B cell (primary cell): ENCODE data around the gene TTLL11. TPM values are rescaled to one million over a fixed set of nuclear protein-coding genes. Genes with fewer than 3 reads are reported as not detected.

Experiments used
- ATAC-seq: fragments of 200-7000 bp; cut with Tn5 transposase; one replicate; pipeline ENCODE4 v1.10.0; 2021; ENCODE audit warnings: low read depth, mild to moderate bottlenecking, moderate number of reproducible peaks, moderate library complexity
- CTCF ChIA-PET: fragments of 350-600 bp; sonication (Branson Sonifier 250); formaldehyde crosslinking; loops from one replicate; lab custom pipeline; 2021; ENCODE audit warnings: antibody characterized with exemption, inconsistent platforms; lab: Charles Lee
- POLR2A ChIA-PET: fragments of 350-600 bp; sonication (Branson Sonifier 250); formaldehyde crosslinking; loops from one replicate; lab custom pipeline; 2021; ENCODE audit warnings: antibody characterized with exemption; lab: Charles Lee
- DNase-seq: peaks from one replicate; pipeline ENCODE4 v3.0.0; 2013
- H2AFZ ChIP-seq: 2 replicates; pipeline ENCODE4 v1.6.1; 2012; ENCODE audit warnings: mild to moderate bottlenecking, low read depth, low read length; ENCODE audit not compliant: insufficient read depth, poor library complexity, severe bottlenecking
- H3K27ac ChIP-seq, 2 donors: 1 replicate in 1 of 2; 2 replicates in 1 of 2; pipeline ENCODE4 v1.5.1; 2012 to 2013; ENCODE audit warnings: low read length in 2 of 2, mild to moderate bottlenecking in 2 of 2, moderate library complexity in 1 of 2
- H3K27me3 ChIP-seq, 4 experiments: fragments of 200-600 bp in 1 of 4; sonication (generic) in 1 of 4; replicated peaks in 1 of 4; 1 replicate in 2 of 4; 2 replicates in 2 of 4; pipeline versions ENCODE4 v1.6.1 to v1.7.0; 2013 to 2016; ENCODE audit warnings: low read length in 3 of 4, mild to moderate bottlenecking in 2 of 4, mixed read lengths in 1 of 4, moderate library complexity in 1 of 4; ENCODE audit not compliant: insufficient read depth in 4 of 4, control insufficient read depth in 3 of 4; ENCODE audit errors: control extremely low read depth in 1 of 4
- H3K36me3 ChIP-seq, 2 experiments: replicated peaks in 1 of 2; 1 replicate in 1 of 2; 2 replicates in 1 of 2; pipeline versions ENCODE4 v1.6.1 to v1.7.1; 2013; ENCODE audit warnings: low read length in 1 of 2; ENCODE audit not compliant: insufficient read depth in 2 of 2, control insufficient read depth in 1 of 2; ENCODE audit errors: control extremely low read depth in 1 of 2, extremely low read depth in 1 of 2
- H3K4me1 ChIP-seq, 2 donors: fragments of 200-600 bp in 1 of 2; sonication (generic) in 1 of 2; 1 replicate in 1 of 2; 2 replicates in 1 of 2; pipeline versions ENCODE4 v1.5.1 to v1.6.1; 2013 to 2017; ENCODE audit warnings: low read length in 2 of 2; ENCODE audit not compliant: control insufficient read depth in 2 of 2, insufficient read depth in 2 of 2
- H3K4me2 ChIP-seq: replicated peaks from 2 replicates; pipeline ENCODE3; 2012; ENCODE audit warnings: mild to moderate bottlenecking, low read depth, low read length; ENCODE audit not compliant: poor library complexity, severe bottlenecking
- H3K4me3 ChIP-seq, 5 experiments: fragments of 200-600 bp in 1 of 5; sonication (generic) in 1 of 5; 1 replicate in 3 of 5; 2 replicates in 2 of 5; pipeline versions ENCODE4 v1.5.1 to v1.7.0; 2011 to 2016; ENCODE audit warnings: low read length in 4 of 5, mild to moderate bottlenecking in 4 of 5, low read depth in 2 of 5, control low read depth in 1 of 5, moderate library complexity in 1 of 5; ENCODE audit not compliant: insufficient read depth in 1 of 5; ENCODE audit errors: control extremely low read depth in 1 of 5, extremely low read depth in 1 of 5
- H3K79me2 ChIP-seq: fragments of 200-600 bp; sonication (generic); one replicate; pipeline ENCODE4 v1.6.0; 2016; ENCODE audit warnings: low read length; ENCODE audit not compliant: control insufficient read depth, insufficient read depth
- H3K9ac ChIP-seq: fragments of 200-600 bp; sonication (generic); 2 replicates; pipeline ENCODE4 v1.6.1; 2017; ENCODE audit warnings: mild to moderate bottlenecking, low read length, moderate library complexity
- H3K9me3 ChIP-seq, 3 donors: one replicate each; pipeline versions ENCODE4 v1.6.1 to v1.7.1; 2013; ENCODE audit warnings: low read length in 2 of 3; ENCODE audit not compliant: control insufficient read depth in 2 of 3, insufficient read depth in 1 of 3; ENCODE audit errors: control extremely low read depth in 1 of 3
- H4K20me1 ChIP-seq: 2 replicates; pipeline ENCODE4 v1.6.0; 2012; ENCODE audit warnings: mild to moderate bottlenecking, low read length; ENCODE audit not compliant: insufficient read depth, control insufficient read depth, poor library complexity, severe bottlenecking
- H3K27ac Mint-ChIP-seq: one replicate; pipeline ENCODE4 v1.8.0; 2021; ENCODE audit warnings: mixed read lengths
- H3K27me3 Mint-ChIP-seq: one replicate; pipeline ENCODE4 v1.8.0; 2021; ENCODE audit warnings: mixed read lengths
- H3K4me1 Mint-ChIP-seq: one replicate; pipeline ENCODE4 v1.8.0; 2021; ENCODE audit warnings: mixed read lengths
- H3K4me3 Mint-ChIP-seq: one replicate; pipeline ENCODE4 v1.8.0; 2021; ENCODE audit warnings: mixed read lengths
- H3K9me3 Mint-ChIP-seq: one replicate; pipeline ENCODE4 v1.8.0; 2022; ENCODE audit warnings: mixed read lengths; ENCODE audit not compliant: insufficient read depth
- CTCF ChIP-seq: fragments of 200-600 bp; IDR thresholded peaks from one replicate; pipeline ENCODE4 v1.8.0; 2022; ENCODE audit warnings: antibody characterized with exemption, mild to moderate bottlenecking
- EZH2 ChIP-seq: IDR thresholded peaks from 2 replicates; pipeline ENCODE4 v1.6.1; 2012; ENCODE audit warnings: borderline replicate concordance, low read depth, mild to moderate bottlenecking, moderate library complexity, low read length; ENCODE audit not compliant: insufficient read depth, poor library complexity, severe bottlenecking
- WGBS: methylation state at CpG from one replicate; pipeline ENCODE4 v1.1.5; 2013; ENCODE audit warnings: missing lambda C conversion rate; ENCODE audit not compliant: insufficient coverage; 5-methylcytosine and 5-hydroxymethylcytosine counted together
- intact Hi-C: fragments of 100-400 bp; cut with micrococcal nuclease; formaldehyde crosslinking; loops from one replicate; pipeline ENCODE4 v1.10.0; 2022
- polyA plus RNA-seq: library from polyadenylated mRNA; depleted of rRNA; stranded (reverse); fragments of >200 nt; gene quantifications from 2 replicates; pipeline ENCODE4 v1.2.3, GENCODE V29; 2012
- total RNA-seq, 2 donors: library from RNA; stranded (reverse); fragments of 120-200 nt in 1 of 2; gene quantifications; 1 replicate in 1 of 2; 2 replicates in 1 of 2; pipeline versions ENCODE4 v1.2.3 to v1.2.4, GENCODE V29; 2013 to 2022

The TTLL11 gene
- total and polyA plus RNA-seq, 2 donors (not counting 1 experiment from before 2014, with no cell fraction given) = 3.6 to 3.8 TPM

GRCh38 chr9:121876255-121876654, 216.9 kb downstream of the TTLL11 start:
- H3K4me3 ChIP-seq = no peak overlapping the region
- Mint-ChIP-seq H3K9me3 (no peaks in the 10 kb centered on the region), H3K4me1 (no peaks in the 10 kb centered on the region), H3K27me3 (no peaks in the 10 kb centered on the region), H3K27ac (no peak overlapping the region), H3K4me3 (no peak overlapping the region)
- H3K27ac ChIP-seq = no peak overlapping the region
- H3K4me1 ChIP-seq = no peaks in the 10 kb centered on the region
- no peak overlapping the region for H3K9ac ChIP-seq
- DNase-seq (no peak), ATAC-seq (no peak)
- H4K20me1 ChIP-seq = no peaks in the 10 kb centered on the region
- H2AFZ ChIP-seq = no peak overlapping the region
- no peaks in the 10 kb centered on the region for H3K79me2 ChIP-seq
- POLR2A ChIA-PET = no interaction called here
- intact Hi-C loops = no loop called here
- no peaks in the 10 kb centered on the region for H3K36me3 ChIP-seq
- CTCF ChIA-PET = no interaction called here
- TF ChIP-seq EZH2 (no peak), CTCF (no peak)
- 100% methylated on average over 1 of the region's 2 CpGs for WGBS
- no peaks in the 10 kb centered on the region for H3K27me3 ChIP-seq
- no peak overlapping the region for H3K4me2 ChIP-seq
- no peaks in the 10 kb centered on the region for H3K9me3 ChIP-seq

GRCh38 chr9:121874524-121874923, 218.6 kb downstream of the TTLL11 start:
- POLR2A ChIA-PET = no interaction called here

More at GRCh38 chr9:121874524-121874923, 218.6 kb downstream of the TTLL11 start:
- no peak overlapping the region for H3K27ac ChIP-seq
- no peak for TF ChIP-seq CTCF
- TF ChIP-seq EZH2 = no peak
- Mint-ChIP-seq H3K27me3 (no peaks in the 10 kb centered on the region), H3K9me3 (no peaks in the 10 kb centered on the region), H3K4me1 (no peaks in the 10 kb centered on the region), H3K4me3 (no peak overlapping the region), H3K27ac (no peak overlapping the region)
- no peaks in the 10 kb centered on the region for H3K36me3 ChIP-seq
- no peak overlapping the region for H3K9ac ChIP-seq
- no peaks in the 10 kb centered on the region for H3K4me1 ChIP-seq
- no peak for DNase-seq
- H3K4me3 ChIP-seq = no peak overlapping the region
- no peaks in the 10 kb centered on the region for H4K20me1 ChIP-seq
- intact Hi-C loops = no loop called here
- no peak overlapping the region for H3K4me2 ChIP-seq
- no peaks in the 10 kb centered on the region for H3K27me3 ChIP-seq
- no peak for ATAC-seq
- H3K9me3 ChIP-seq = no peaks in the 10 kb centered on the region
- no peak overlapping the region for H2AFZ ChIP-seq
- 90% methylated on average over 5 of the region's 6 CpGs for WGBS
- CTCF ChIA-PET = no interaction called here
- no peaks in the 10 kb centered on the region for H3K79me2 ChIP-seq
